GM21367 (cell line): ENCODE measurements around the gene CALML6.

Experiments
- ATAC-seq: cut with Tn5 transposase; IDR thresholded peaks from one replicate; pipeline ENCODE4 v1.9.1; 2021; ENCODE audit not compliant: unreplicated experiment

Gene CALML6

DNA sequence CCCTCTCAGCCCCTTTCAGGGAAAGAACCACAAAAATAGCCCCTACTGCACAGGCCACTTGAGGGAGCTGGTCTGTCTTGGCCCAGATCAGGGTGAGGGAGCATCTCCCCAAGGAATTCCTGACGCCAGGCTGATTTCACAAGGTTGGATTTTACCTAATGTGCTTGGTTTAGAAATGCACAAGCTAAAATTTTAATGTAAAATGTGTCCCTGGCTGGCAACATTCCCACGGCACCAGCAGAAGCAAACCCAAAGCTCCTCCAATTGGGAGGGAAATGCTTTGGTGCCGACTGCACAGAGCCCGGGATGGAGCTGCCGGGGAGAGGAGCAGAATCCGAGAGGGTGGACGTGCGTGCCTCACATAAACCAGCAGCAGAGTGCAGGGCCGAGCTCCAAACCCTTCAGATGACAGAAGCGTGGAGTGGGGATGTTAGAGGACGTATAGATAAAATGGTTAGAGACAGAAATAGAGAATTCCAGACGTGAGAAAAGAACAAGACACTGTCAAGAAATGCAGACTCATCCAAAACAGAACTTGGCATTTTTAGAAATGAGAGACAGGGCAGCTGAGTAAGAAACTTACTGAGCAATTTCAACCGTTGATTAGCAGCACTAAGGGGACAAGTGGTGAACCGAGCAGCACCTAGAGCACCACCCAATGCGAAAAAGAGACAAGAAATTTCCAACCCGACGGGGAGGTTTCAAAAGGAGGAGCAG is 45.6 kb downstream of the CALML6 start:
- no peak for ATAC-seq

DNA sequence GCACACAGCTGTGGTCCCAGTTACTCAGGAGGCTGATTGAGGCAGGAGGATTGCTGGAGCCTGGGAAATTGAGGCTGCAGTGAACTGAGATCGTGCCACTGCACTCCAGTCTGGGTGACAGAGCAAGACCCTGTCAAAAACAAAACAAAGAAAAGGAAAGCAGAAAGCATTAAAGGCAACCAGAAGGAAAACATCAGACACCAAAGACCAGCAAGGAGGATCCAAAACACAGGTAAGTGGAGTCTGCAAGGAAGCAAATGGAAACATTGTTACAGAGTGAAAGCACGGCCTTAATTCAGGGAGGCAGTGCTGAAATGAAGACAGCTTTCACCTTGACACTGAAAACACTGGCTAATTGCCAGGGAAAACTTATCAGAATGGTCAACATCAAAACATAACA is 47.7 kb downstream of the CALML6 start:
- ATAC-seq, result no peak

DNA sequence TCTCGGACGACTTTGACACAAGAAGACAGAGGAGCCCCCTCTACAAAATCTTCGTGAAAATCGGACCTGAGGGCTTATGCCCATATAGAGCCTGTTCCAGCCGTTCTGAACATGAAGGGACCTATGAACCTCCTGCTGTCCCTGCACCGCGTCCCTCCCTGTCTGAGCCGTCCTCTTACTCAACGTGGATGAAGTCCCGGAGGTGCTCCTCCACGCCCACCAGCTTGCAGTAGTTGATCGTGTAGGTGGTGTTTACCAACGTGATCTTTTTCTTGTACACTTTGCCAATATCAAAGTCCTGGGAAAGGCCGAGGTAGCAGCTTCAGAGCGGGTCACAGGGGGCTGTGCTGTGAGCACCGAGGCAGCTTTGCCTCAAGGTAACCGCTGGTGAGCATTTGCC is 48.5 kb downstream of the CALML6 start:
- ATAC-seq, result no peak

DNA sequence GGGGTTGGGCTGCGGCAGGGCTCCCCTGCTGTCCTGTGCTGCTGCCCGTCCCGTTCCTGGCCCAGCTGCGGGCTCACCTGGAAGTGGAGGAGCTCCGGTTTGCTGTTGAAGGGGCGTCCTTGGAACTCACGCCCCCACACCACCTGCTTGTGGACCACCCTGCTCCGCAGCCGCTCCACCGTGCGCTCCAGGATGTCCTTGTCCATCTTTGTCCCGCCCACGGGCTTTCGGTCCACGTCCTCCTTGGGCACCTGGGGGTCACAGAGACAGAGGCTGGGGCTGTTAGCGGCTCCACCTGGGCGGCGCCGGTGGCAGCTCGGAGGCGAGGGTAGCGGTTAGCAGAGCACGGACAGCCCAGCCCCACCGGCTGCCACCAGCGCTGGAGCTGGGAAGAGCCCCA is 49.8 kb downstream of the CALML6 start:
- no peak for ATAC-seq

DNA sequence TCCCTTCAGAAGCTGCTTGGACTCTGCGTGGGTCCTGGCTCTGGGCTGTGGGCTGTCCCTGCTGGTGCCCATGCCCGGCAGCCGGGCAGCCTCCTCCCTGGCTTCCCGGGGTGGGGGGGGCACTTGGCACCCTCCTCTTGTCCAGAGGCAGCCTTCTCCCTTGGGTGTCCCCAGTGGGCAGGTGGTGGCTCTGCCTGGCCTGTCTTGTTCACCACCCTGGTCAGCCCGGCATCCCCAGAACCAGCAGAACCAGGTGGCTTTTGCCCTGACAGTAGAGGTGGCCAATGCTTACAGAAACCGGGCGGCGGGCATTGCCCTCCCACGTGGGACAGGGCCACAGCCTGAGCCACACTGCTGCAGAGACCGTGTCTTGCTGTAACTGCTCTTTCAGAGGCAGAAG is 50.5 kb downstream of the CALML6 start:
- no peak for ATAC-seq

DNA sequence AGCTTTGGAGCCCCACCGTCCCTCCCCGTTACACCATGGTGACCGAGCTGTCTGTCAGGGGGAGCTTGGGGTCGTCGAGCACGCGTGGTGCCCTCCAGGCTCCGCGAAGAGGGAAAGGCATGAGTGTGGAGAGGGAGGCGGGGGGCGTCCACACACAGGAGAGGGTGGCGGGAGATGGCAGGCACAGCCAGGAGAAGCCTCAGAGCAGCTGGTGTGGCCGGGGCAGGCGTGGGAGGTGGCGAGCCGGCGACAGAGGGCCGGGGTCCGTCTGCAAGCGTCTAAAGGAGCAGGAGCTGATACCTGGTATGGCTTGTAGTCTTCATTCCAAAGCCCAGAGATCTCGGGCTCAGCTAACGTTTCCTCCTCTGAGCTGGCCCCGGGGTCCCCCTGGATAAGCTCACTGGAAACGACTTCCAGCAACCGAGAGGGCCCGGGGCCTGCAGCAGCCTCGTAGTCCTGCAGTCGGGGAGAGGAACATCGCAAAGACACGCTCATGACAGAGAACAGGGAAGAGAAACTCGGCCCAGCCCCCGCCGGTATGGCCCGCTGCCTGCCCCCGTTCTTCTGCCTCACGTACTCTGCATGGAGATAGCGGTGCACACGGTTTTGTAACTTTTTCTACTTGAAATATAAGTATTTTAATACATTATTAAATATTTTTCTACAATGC is 51.1 kb downstream of the CALML6 start:
- no peak for ATAC-seq
